Right renal pelvis (tissue), 4 donors: ENCODE results near the gene CSRNP3. TPM values are rescaled to one million over a fixed set of nuclear protein-coding genes. Genes with fewer than 3 reads are reported as not detected.

Experiments used
- DNase-seq, 4 donors: peaks; one replicate each; pipeline ENCODE4 v3.0.0-alpha.2; 2013; ENCODE audit warnings: low read depth in 4 of 4, low spot score in 3 of 4, missing footprints in 1 of 4
- polyA plus RNA-seq, 4 donors: library from polyadenylated mRNA; unstranded; fragments of 120-200 nt; gene quantifications; one replicate each; pipeline ENCODE4 v1.2.1, GENCODE V29; 2013; ENCODE audit not compliant: insufficient read length in 4 of 4

CSRNP3 gene
- polyA plus RNA-seq, 4 donors = 9.0 to 12.4 (median 11.3) TPM

DNA sequence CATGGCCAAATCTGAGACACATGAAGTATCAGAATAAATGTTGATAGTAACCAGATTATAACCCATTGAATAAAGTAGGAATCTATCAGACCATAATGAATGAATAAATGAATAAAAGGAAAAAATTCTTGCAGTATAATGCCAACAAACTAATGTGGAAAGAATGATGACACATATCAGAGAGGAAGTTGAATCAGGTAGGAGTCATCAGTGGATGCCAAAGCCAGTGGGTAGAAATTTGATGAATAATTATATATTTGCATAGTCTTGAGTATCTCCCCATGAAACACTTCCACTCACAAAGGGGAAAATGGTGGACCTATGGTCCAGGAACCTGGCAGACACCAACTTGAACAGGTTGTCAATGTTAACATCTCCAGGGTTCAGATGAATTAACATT lies 255.9 kb downstream of the CSRNP3 start:
- DNase-seq = no peak

Other genes with a start within 250 kb of the CSRNP3 start
- gene SCN2A, start 230.3 kb upstream of the CSRNP3 start, polyA plus RNA-seq = 1 to 10 TPM; 2.0 to 3.2 (median 2.7) TPM